ENCODE results near the gene BTRC.

DNA sequence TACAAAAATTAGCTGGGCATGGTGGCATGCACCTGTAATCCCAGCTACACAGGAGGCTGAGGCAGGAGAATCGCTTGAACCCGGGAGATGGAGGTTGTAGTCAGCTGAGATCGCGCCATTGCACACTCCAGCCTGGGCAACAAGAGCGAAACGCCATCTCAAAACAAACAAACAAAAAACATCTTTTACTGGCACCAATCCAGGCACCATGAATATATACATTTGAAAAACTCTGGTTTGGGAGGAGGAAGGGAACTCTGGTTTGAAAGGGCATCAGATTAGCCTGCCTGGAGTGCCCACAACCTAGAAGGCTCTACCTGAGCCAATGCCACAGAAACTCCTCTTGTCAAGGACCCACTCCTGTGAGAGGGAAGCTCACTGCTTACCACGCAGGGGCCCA, 218.2 kb downstream of the BTRC start:
- no peak for TF ChIP-seq BACH1 (IDR thresholded peaks at IDR 0.05; ENCODE audit: borderline replicate concordance)
- TF ChIP-seq POLR2A (IDR thresholded peaks at IDR 0.05; ENCODE audit: low read depth, low read length): no peak
- TF ChIP-seq, protein P1, sequence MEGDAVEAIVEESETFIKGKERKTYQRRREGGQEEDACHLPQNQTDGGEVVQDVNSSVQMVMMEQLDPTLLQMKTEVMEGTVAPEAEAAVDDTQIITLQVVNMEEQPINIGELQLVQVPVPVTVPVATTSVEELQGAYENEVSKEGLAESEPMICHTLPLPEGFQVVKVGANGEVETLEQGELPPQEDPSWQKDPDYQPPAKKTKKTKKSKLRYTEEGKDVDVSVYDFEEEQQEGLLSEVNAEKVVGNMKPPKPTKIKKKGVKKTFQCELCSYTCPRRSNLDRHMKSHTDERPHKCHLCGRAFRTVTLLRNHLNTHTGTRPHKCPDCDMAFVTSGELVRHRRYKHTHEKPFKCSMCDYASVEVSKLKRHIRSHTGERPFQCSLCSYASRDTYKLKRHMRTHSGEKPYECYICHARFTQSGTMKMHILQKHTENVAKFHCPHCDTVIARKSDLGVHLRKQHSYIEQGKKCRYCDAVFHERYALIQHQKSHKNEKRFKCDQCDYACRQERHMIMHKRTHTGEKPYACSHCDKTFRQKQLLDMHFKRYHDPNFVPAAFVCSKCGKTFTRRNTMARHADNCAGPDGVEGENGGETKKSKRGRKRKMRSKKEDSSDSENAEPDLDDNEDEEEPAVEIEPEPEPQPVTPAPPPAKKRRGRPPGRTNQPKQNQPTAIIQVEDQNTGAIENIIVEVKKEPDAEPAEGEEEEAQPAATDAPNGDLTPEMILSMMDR (IDR thresholded peaks at IDR 0.05 in 2 of 3, conservative IDR thresholded peaks at IDR 0.05 in 1 of 3; ENCODE audit: control insufficient read depth in 2 of 3, extremely low read depth in 1 of 3, insufficient read depth in 1 of 3, low read depth in 3 of 3, low read length in 3 of 3): no peak

Data from GM12878 (cell line).